IPS-15b (cell line): ENCODE results near the gene PGLYRP4.

Experiments used
- H3K27me3 ChIP-seq: one replicate; pipeline ENCODE4 v1.6.1; 2013; ENCODE audit warnings: low read length; ENCODE audit not compliant: control insufficient read depth, insufficient read depth
- H3K36me3 ChIP-seq: one replicate; pipeline ENCODE4 v1.6.1; 2013; ENCODE audit warnings: low read length; ENCODE audit not compliant: control insufficient read depth, insufficient read depth
- H3K4me1 ChIP-seq: one replicate; pipeline ENCODE4 v1.6.1; 2013; ENCODE audit warnings: mild to moderate bottlenecking, low read length; ENCODE audit not compliant: control insufficient read depth, insufficient read depth
- H3K4me3 ChIP-seq: one replicate; pipeline ENCODE4 v1.5.1; 2013; ENCODE audit warnings: low read depth, low read length
- H3K9ac ChIP-seq: one replicate; pipeline ENCODE4 v1.6.1; 2013; ENCODE audit warnings: low read depth, mild to moderate bottlenecking, low read length
- H3K9me3 ChIP-seq: one replicate; pipeline ENCODE4 v1.6.1; 2013; ENCODE audit warnings: mild to moderate bottlenecking, low read length; ENCODE audit not compliant: control insufficient read depth, insufficient read depth

Gene PGLYRP4

GRCh38 chr1:153390938-153391710 lies 42.5 kb upstream of the PGLYRP4 start, which contains the start of gene S100A8:
TSS of gene S100A8 (minus strand) at chr1:153391073. CDS start at chr1:153390535, 538 bp downstream.
- Histone ChIP-seq H3K4me3 (no peak within 1 kb of the TSS), H3K9ac (no peak within 1 kb of the TSS), H3K4me1 (no peaks in the 10 kb centered on the region), H3K9me3 (no peaks in the 10 kb centered on the region), H3K36me3 (no peaks in the 10 kb centered on the region), H3K27me3 (peaks cover 2% of the 10 kb centered on the region)

GRCh38 chr1:153389973-153390879 lies 41.6 kb upstream of the PGLYRP4 start:
- no peaks in the 10 kb centered on the region for H3K4me1 ChIP-seq

GRCh38 chr1:153389401-153389800 lies 40.8 kb upstream of the PGLYRP4 start:
- H3K4me3 ChIP-seq, result no peak overlapping the region
- no peaks in the 10 kb centered on the region for H3K36me3 ChIP-seq
- H3K9me3 ChIP-seq, result no peaks in the 10 kb centered on the region
- no peaks in the 10 kb centered on the region for H3K4me1 ChIP-seq
- no peak overlapping the region for H3K9ac ChIP-seq
- H3K27me3 ChIP-seq, result peaks cover 2% of the 10 kb centered on the region

More at GRCh38 chr1:153389973-153390879, 41.6 kb upstream of the PGLYRP4 start:
- Histone ChIP-seq H3K36me3 (no peaks in the 10 kb centered on the region), H3K4me3 (no peak overlapping the region), H3K9me3 (no peaks in the 10 kb centered on the region), H3K9ac (no peak overlapping the region), H3K27me3 (peaks cover 2% of the 10 kb centered on the region)

- Histone ChIP-seq H3K4me1 (no peaks in the 10 kb centered on the region), H3K9ac (no peak overlapping the region), H3K4me3 (no peak overlapping the region), H3K27me3 (peaks cover 2% of the 10 kb centered on the region), H3K36me3 (no peaks in the 10 kb centered on the region), H3K9me3 (no peaks in the 10 kb centered on the region)
Measured at GRCh38 chr1:153387785-153388184, 39.1 kb upstream of the PGLYRP4 start.

GRCh38 chr1:153387001-153387400 lies 38.4 kb upstream of the PGLYRP4 start:
- H3K4me1 ChIP-seq, result no peaks in the 10 kb centered on the region
- H3K27me3 ChIP-seq, result peaks cover 2% of the 10 kb centered on the region
- no peak overlapping the region for H3K9ac ChIP-seq
- no peak overlapping the region for H3K4me3 ChIP-seq
- H3K36me3 ChIP-seq, result no peaks in the 10 kb centered on the region
- no peaks in the 10 kb centered on the region for H3K9me3 ChIP-seq

GRCh38 chr1:153386500-153386901 lies 37.9 kb upstream of the PGLYRP4 start:
- H3K36me3 ChIP-seq, result no peaks in the 10 kb centered on the region
- H3K4me3 ChIP-seq, result no peak overlapping the region
- H3K9me3 ChIP-seq, result no peaks in the 10 kb centered on the region
- no peak overlapping the region for H3K9ac ChIP-seq
- H3K27me3 ChIP-seq, result peaks cover 2% of the 10 kb centered on the region
- no peaks in the 10 kb centered on the region for H3K4me1 ChIP-seq

GRCh38 chr1:153384958-153385580 lies 36.4 kb upstream of the PGLYRP4 start:
- no peaks in the 10 kb centered on the region for H3K36me3 ChIP-seq
- H3K4me1 ChIP-seq, result no peaks in the 10 kb centered on the region
- no peak overlapping the region for H3K9ac ChIP-seq
- peaks cover 2% of the 10 kb centered on the region for H3K27me3 ChIP-seq
- H3K9me3 ChIP-seq, result no peaks in the 10 kb centered on the region
- H3K4me3 ChIP-seq, result no peak overlapping the region

GRCh38 chr1:153380711-153381110 lies 32.1 kb upstream of the PGLYRP4 start:
- Histone ChIP-seq H3K9me3 (no peaks in the 10 kb centered on the region), H3K4me3 (no peak overlapping the region), H3K4me1 (no peaks in the 10 kb centered on the region), H3K36me3 (no peaks in the 10 kb centered on the region), H3K9ac (no peak overlapping the region), H3K27me3 (no peaks in the 10 kb centered on the region)

- Histone ChIP-seq H3K9ac (no peak overlapping the region), H3K27me3 (no peaks in the 10 kb centered on the region), H3K9me3 (no peaks in the 10 kb centered on the region), H3K4me3 (no peak overlapping the region), H3K4me1 (no peaks in the 10 kb centered on the region), H3K36me3 (no peaks in the 10 kb centered on the region)
Measured at GRCh38 chr1:153379591-153379990, 30.9 kb upstream of the PGLYRP4 start.

- Histone ChIP-seq H3K9ac (no peak within 1 kb of the TSS), H3K9me3 (no peaks in the 10 kb centered on the region), H3K27me3 (no peaks in the 10 kb centered on the region), H3K4me3 (no peak within 1 kb of the TSS), H3K36me3 (no peaks in the 10 kb centered on the region), H3K4me1 (no peaks in the 10 kb centered on the region)
Measured at GRCh38 chr1:153375511-153375910, 26.9 kb upstream of the PGLYRP4 start, which contains the start of gene S100A12. TSS of gene S100A12 (minus strand) at chr1:153375621. CDS start at chr1:153374592, 1,029 bp downstream.

GRCh38 chr1:153374071-153374470 lies 25.4 kb upstream of the PGLYRP4 start:
- H3K27me3 ChIP-seq, result no peaks in the 10 kb centered on the region
- no peaks in the 10 kb centered on the region for H3K36me3 ChIP-seq
- H3K4me3 ChIP-seq, result no peak overlapping the region
- no peaks in the 10 kb centered on the region for H3K9me3 ChIP-seq
- H3K9ac ChIP-seq, result no peak overlapping the region
- no peaks in the 10 kb centered on the region for H3K4me1 ChIP-seq
